ENCODE results near the gene ZNF586.
A peak's percentile ranks its signal among the peaks of the same experiment; 100 is the strongest.
"Not testable (repeated sequence)": the region's sequence is repeated elsewhere in the genome, so short reads cannot be mapped to it uniquely, and the experiment has no call there.

ZNF586 gene

GRCh38 chr19:57813919-57814504, 44.5 kb downstream of the ZNF586 start:
- Histone ChIP-seq H3K27ac (peak overlapping the region; percentile 69), H3K4me1 (peaks cover 39% of the 10 kb centered on the region), H3K9ac (peak overlapping the region; percentile 82), H3K4me3 (peak overlapping the region; percentile 79), H3K27me3 (no peaks in the 10 kb centered on the region), H3K9me3 (no peaks in the 10 kb centered on the region), H3K4me2 (peak overlapping the region; percentile 88), H3K36me3 (peaks cover 34% of the 10 kb centered on the region), H4K20me1 (peaks cover 28% of the 10 kb centered on the region)
- TF ChIP-seq Cebpa-rat (IDR thresholded peaks at IDR 0.05) = no peak

GRCh38 chr19:57814505-57815246, 45.2 kb downstream of the ZNF586 start, which contains the start of gene ZNF552:
ZNF552 (minus strand) TSS chr19:57814913; CDS start chr19:57814743, 170 bp downstream.
- H3K4me1 ChIP-seq = peaks cover 39% of the 10 kb centered on the region
- TF ChIP-seq Cebpa-rat (IDR thresholded peaks at IDR 0.05) = no peak
- peaks cover 27% of the 10 kb centered on the region for H3K36me3 ChIP-seq
- H3K4me3 ChIP-seq = peak within 1 kb of the TSS; percentile 79
- H3K4me2 ChIP-seq = peak within 1 kb of the TSS; percentile 88
- H3K9ac ChIP-seq = peak within 1 kb of the TSS; percentile 82
- H3K27ac ChIP-seq = peak within 1 kb of the TSS; percentile 69
- no peaks in the 10 kb centered on the region for H3K27me3 ChIP-seq
- no peaks in the 10 kb centered on the region for H3K9me3 ChIP-seq
- H4K20me1 ChIP-seq = peaks cover 22% of the 10 kb centered on the region

- no peak overlapping the region; the same call in 1 of the 2 replicates for H3K9ac ChIP-seq
- H4K20me1 ChIP-seq = peaks cover 18% of the 10 kb centered on the region; the same call in 1 of the 2 replicates
- no peak overlapping the region for H3K27ac ChIP-seq
- no peaks in the 10 kb centered on the region for H3K27me3 ChIP-seq
- no peak for TF ChIP-seq Cebpa-rat (IDR thresholded peaks at IDR 0.05)
- peaks cover 20% of the 10 kb centered on the region for H3K36me3 ChIP-seq
- H3K4me2 ChIP-seq = peak overlapping the region; percentile 88
- peaks cover 43% of the 10 kb centered on the region for H3K4me1 ChIP-seq
- no peaks in the 10 kb centered on the region for H3K9me3 ChIP-seq
- peak overlapping the region; percentile 79 for H3K4me3 ChIP-seq
Measured at GRCh38 chr19:57815247-57816075, 46.0 kb downstream of the ZNF586 start.

- Histone ChIP-seq H3K27me3 (no peaks in the 10 kb centered on the region), H3K4me3 (no peak overlapping the region), H3K9me3 (no peaks in the 10 kb centered on the region), H3K9ac (no peak overlapping the region), H3K36me3 (peaks cover 11% of the 10 kb centered on the region), H3K4me2 (no peak overlapping the region), H3K27ac (no peak overlapping the region), H3K4me1 (peaks cover 50% of the 10 kb centered on the region), H4K20me1 (peaks cover 21% of the 10 kb centered on the region; the same call in 1 of the 2 replicates)
- no peak for TF ChIP-seq Cebpa-rat (IDR thresholded peaks at IDR 0.05)
Measured at GRCh38 chr19:57816652-57817051, 47.2 kb downstream of the ZNF586 start.

GRCh38 chr19:57817976-57818375, 48.5 kb downstream of the ZNF586 start:
- TF ChIP-seq Cebpa-rat (IDR thresholded peaks at IDR 0.05) = no peak
- H3K27me3 ChIP-seq = no peaks in the 10 kb centered on the region
- H3K36me3 ChIP-seq = peaks cover 21% of the 10 kb centered on the region
- peaks cover 27% of the 10 kb centered on the region for H4K20me1 ChIP-seq
- no peak overlapping the region for H3K27ac ChIP-seq
- H3K9ac ChIP-seq = no peak overlapping the region
- no peak overlapping the region for H3K4me3 ChIP-seq
- no peak overlapping the region; the same call in 1 of the 2 replicates for H3K4me2 ChIP-seq
- H3K4me1 ChIP-seq = peaks cover 38% of the 10 kb centered on the region
- H3K9me3 ChIP-seq = no peaks in the 10 kb centered on the region

- no peak overlapping the region for H3K4me3 ChIP-seq
Measured at GRCh38 chr19:57818378-57818777, 48.9 kb downstream of the ZNF586 start.

GRCh38 chr19:57819475-57820148, 50.1 kb downstream of the ZNF586 start:
- Histone ChIP-seq H3K27me3 (no peaks in the 10 kb centered on the region), H3K4me2 (peak overlapping the region; percentile 92), H4K20me1 (peaks cover 40% of the 10 kb centered on the region), H3K4me3 (peak overlapping the region; percentile 90), H3K36me3 (peaks cover 38% of the 10 kb centered on the region), H3K9me3 (no peaks in the 10 kb centered on the region), H3K9ac (peak overlapping the region; percentile 95), H3K4me1 (peaks cover 26% of the 10 kb centered on the region), H3K27ac (peak overlapping the region; percentile 88)
- no peak for TF ChIP-seq Cebpa-rat (IDR thresholded peaks at IDR 0.05)

More at GRCh38 chr19:57818378-57818777, 48.9 kb downstream of the ZNF586 start:
- Histone ChIP-seq H3K27ac (no peak overlapping the region), H3K4me2 (peak overlapping the region; percentile 92), H3K36me3 (peaks cover 25% of the 10 kb centered on the region), H3K9ac (no peak overlapping the region), H4K20me1 (peaks cover 28% of the 10 kb centered on the region), H3K9me3 (no peaks in the 10 kb centered on the region), H3K4me1 (peaks cover 35% of the 10 kb centered on the region), H3K27me3 (no peaks in the 10 kb centered on the region)
- TF ChIP-seq Cebpa-rat (IDR thresholded peaks at IDR 0.05) = no peak

GRCh38 chr19:57820599-57820998, 51.1 kb downstream of the ZNF586 start:
- Histone ChIP-seq H4K20me1 (peaks cover 50% of the 10 kb centered on the region), H3K27me3 (no peaks in the 10 kb centered on the region), H3K9me3 (no peaks in the 10 kb centered on the region), H3K4me2 (peak overlapping the region; percentile 92), H3K4me3 (peak overlapping the region; percentile 90), H3K27ac (peak overlapping the region; percentile 88), H3K4me1 (peaks cover 26% of the 10 kb centered on the region), H3K9ac (peak overlapping the region; percentile 95), H3K36me3 (peaks cover 46% of the 10 kb centered on the region)
- TF ChIP-seq Cebpa-rat (IDR thresholded peaks at IDR 0.05) = no peak

GRCh38 chr19:57821095-57821494, 51.6 kb downstream of the ZNF586 start:
- not testable (repeated sequence) for H3K4me3 ChIP-seq, H3K27ac ChIP-seq, H3K27me3 ChIP-seq, H3K9me3 ChIP-seq
- H3K36me3 ChIP-seq = peaks cover 47% of the 10 kb centered on the region
- peaks cover 55% of the 10 kb centered on the region for H4K20me1 ChIP-seq
- H3K9ac ChIP-seq = peak overlapping the region; percentile 95; the same call in 1 of the 2 replicates
- H3K4me2 ChIP-seq = peak overlapping the region; percentile 92
- H3K4me1 ChIP-seq = peaks cover 26% of the 10 kb centered on the region

GRCh38 chr19:57821501-57821900, 52.0 kb downstream of the ZNF586 start:
- H3K27ac ChIP-seq = not testable (repeated sequence)
- peaks cover 51% of the 10 kb centered on the region for H3K36me3 ChIP-seq

GRCh38 chr19:57823155-57823554, 53.7 kb downstream of the ZNF586 start:
- Histone ChIP-seq H3K4me1 (peaks cover 20% of the 10 kb centered on the region), H3K36me3 (peaks cover 64% of the 10 kb centered on the region), H4K20me1 (peaks cover 68% of the 10 kb centered on the region)
- H3K9me3 ChIP-seq, H3K9ac ChIP-seq, H3K27ac ChIP-seq, H3K4me3 ChIP-seq, H3K27me3 ChIP-seq, H3K4me2 ChIP-seq: not testable (repeated sequence)

More at GRCh38 chr19:57821501-57821900, 52.0 kb downstream of the ZNF586 start:
- Histone ChIP-seq H3K4me1 (peaks cover 26% of the 10 kb centered on the region), H4K20me1 (peaks cover 59% of the 10 kb centered on the region)
- H3K27me3 ChIP-seq, H3K4me2 ChIP-seq, H3K9me3 ChIP-seq, H3K9ac ChIP-seq, H3K4me3 ChIP-seq: not testable (repeated sequence)

- H3K27me3 ChIP-seq, H3K4me2 ChIP-seq, H3K4me3 ChIP-seq, H3K9ac ChIP-seq, H3K27ac ChIP-seq, H3K9me3 ChIP-seq: not testable (repeated sequence)
- Histone ChIP-seq H4K20me1 (peaks cover 73% of the 10 kb centered on the region), H3K4me1 (peaks cover 15% of the 10 kb centered on the region), H3K36me3 (peaks cover 69% of the 10 kb centered on the region)
Measured at GRCh38 chr19:57823608-57824007, 54.1 kb downstream of the ZNF586 start.

All from BLaER1 (cell line).